Measurements from ENCODE around the gene AXL. TPM values are rescaled to one million over a fixed set of nuclear protein-coding genes. Genes with fewer than 3 reads are reported as not detected.

AXL gene
- total and polyA plus RNA-seq, 2 of the 8 experiments (the other 6 are each of a cell fraction or from before 2014, with no cell fraction given) = 35.3 to 51.0 TPM

DNA sequence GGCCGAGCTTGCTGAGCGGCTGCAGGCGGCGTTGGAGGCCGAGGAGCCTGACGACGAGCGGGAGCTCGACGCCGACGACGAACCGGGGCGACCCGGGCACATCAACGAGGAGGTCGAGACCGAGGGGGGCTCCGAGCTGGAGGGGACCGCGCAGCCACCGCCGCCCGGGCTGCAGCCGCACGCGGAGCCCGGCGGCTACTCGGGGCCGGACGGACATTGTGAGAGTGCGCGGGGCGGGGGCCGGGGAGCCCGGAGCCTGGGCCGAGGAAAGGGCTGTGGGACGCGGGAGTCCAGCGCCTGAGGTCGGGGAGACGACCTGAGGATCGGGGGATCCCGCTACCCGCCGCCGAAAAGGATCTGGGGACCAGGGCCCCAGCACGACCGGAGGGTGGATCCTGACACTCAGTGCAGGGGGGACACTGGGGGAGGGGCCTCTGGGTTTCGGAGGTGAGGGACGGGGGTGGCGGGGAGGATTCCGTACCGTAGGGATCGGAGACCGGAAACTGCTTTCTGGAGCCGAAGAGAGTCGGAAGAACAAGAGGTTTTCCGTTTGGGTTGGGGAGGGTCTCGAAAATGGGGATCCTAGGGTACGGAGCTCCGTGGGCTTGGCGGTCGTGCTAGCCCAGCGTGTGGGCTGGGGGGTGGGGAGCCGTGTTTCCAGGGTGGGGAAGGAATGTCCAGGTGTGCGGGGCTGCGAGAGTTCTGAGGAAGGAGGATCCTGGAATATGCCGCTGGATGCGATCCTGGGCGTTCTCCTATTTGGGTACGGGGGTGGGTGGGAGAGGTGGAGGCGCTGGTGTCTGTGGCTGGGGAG lies 45.8 kb downstream of the AXL start:
- Histone ChIP-seq H3K4ac (replicated peaks; ENCODE audit: insufficient read length, low read depth, low read length) (peak overlapping the region; percentile 96), H2BK120ac (replicated peaks; ENCODE audit: low read depth, low read length) (peak overlapping the region; percentile 44), H2BK20ac (ENCODE audit: low read length) (no peak overlapping the region), H3K23me2 (ENCODE audit: low read depth, low read length) (peaks cover 14% of the 10 kb centered on the region), H3K4me3 (ENCODE audit: extremely low read depth in 1 of 4, insufficient read depth in 2 of 4, low read depth in 3 of 4, low read length in 4 of 4) (peak overlapping the region; percentile 71 to 96 (median 84)), H3K27ac (ENCODE audit: low read depth, low read length) (peak overlapping the region; percentile 99), H3K4me2 (ENCODE audit: insufficient read depth in 1 of 2, low read depth in 2 of 2, low read length in 2 of 2) (peak overlapping the region; percentile 86 to 95), H3K4me1 (replicated peaks in 1 of 4; ENCODE audit: control insufficient read depth in 3 of 4, insufficient read depth in 4 of 4, low read length in 3 of 4) (peaks cover 0 to 10% (median 5%) of the 10 kb centered on the region in 4 experiments; a peak in 6 of 7 replicates), H3K79me2 (ENCODE audit: control insufficient read depth in 1 of 2, insufficient read depth in 2 of 2, low read length in 2 of 2) (peaks cover 36 to 54% of the 10 kb centered on the region in 2 experiments), H4K91ac (replicated peaks; ENCODE audit: insufficient read length, low read length) (peak overlapping the region; percentile 92), H4K20me1 (replicated peaks in 1 of 2; ENCODE audit: control insufficient read depth in 1 of 2, insufficient read depth in 2 of 2, low read length in 2 of 2) (peaks cover 2 to 4% of the 10 kb centered on the region in 2 experiments), H3K23ac (ENCODE audit: insufficient read length) (peak overlapping the region; percentile 27), H3K27me3 (replicated peaks in 1 of 4; ENCODE audit: control insufficient read depth in 3 of 4, extremely low read depth in 1 of 4, insufficient read depth in 3 of 4, low read length in 3 of 4) (no peaks in the 10 kb centered on the region), H2BK12ac (ENCODE audit: low read depth, low read length) (peak overlapping the region; percentile 55; the same call in 1 of the 2 replicates), H3K56ac (replicated peaks; ENCODE audit: insufficient read length, low read depth, low read length) (peak overlapping the region; percentile 93), H3K9ac (replicated peaks in 1 of 4; ENCODE audit: extremely low read depth in 1 of 4, low read depth in 3 of 4, low read length in 3 of 4) (peak overlapping the region; percentile 83 to 100 (median 99)), H4K5ac (ENCODE audit: insufficient read length, low read depth, low read length) (peak overlapping the region; percentile 95), H2BK5ac (ENCODE audit: low read depth, low read length) (peak overlapping the region; percentile 97), H3K18ac (ENCODE audit: extremely low read depth, low read length) (peak overlapping the region; percentile 97), H3K9me3 (ENCODE audit: insufficient read depth in 2 of 2, low read depth in 1 of 2, low read length in 1 of 2) (no peaks in the 10 kb centered on the region), H2AFZ (ENCODE audit: low read length) (no peak overlapping the region), H2BK15ac (ENCODE audit: low read length) (no peak overlapping the region), H2AK5ac (ENCODE audit: low read depth, low read length) (peak overlapping the region; percentile 76; the same call in 1 of the 2 replicates), H3K36me3 (ENCODE audit: control insufficient read depth in 2 of 4, insufficient read depth in 4 of 4, low read length in 3 of 4) (peaks cover 16 to 29% (median 19%) of the 10 kb centered on the region in 4 experiments), H4K8ac (ENCODE audit: extremely low read depth, insufficient read depth, low read length) (peak overlapping the region; percentile 100), H3K14ac (ENCODE audit: insufficient read length) (peak overlapping the region; percentile 4), H3K79me1 (ENCODE audit: low read depth, low read length) (peaks cover 14% of the 10 kb centered on the region)
- POLR2A ChIA-PET (ENCODE audit: partially characterized antibody) = interaction anchor here (0.7 to 38.6 kb wide), 38 partner anchors 9 to 652 kb away, joined by 3 to 579 read pairs (median 5); partner anchors contain the start of genes AXL, B9D2, CCDC97 and COQ8B
- CTCF ChIA-PET (ENCODE audit: partially characterized antibody) = interaction anchor here (0.6 to 4.8 kb wide), 10 partner anchors 36 to 200 kb away, joined by 3 to 89 read pairs (median 4); no protein-coding TSS in a partner anchor
- WGBS, 2 experiments (ENCODE audit: extremely low coverage in 1 of 2, insufficient coverage in 1 of 2, insufficient read length in 1 of 2, insufficient replicate concordance in 2 of 2, low coverage in 1 of 2, low lambda C conversion rate in 2 of 2, missing lambda C conversion rate in 1 of 2) = 3% methylated on average over 53 of the region's 75 CpGs; no CpG with 5 or more reads in 1 of the 2 experiments
- no peak for DNase-seq (ENCODE audit: low read depth in 1 of 2, low spot score in 2 of 2)
- no peak for FAIRE-seq
- TF ChIP-seq ASH2L (IDR thresholded peaks at IDR 0.05; ENCODE audit: low read length) = peak; percentile 50
- no peak for TF ChIP-seq CTBP2 (IDR thresholded peaks at IDR 0.05; ENCODE audit: borderline replicate concordance, insufficient read depth, insufficient read length, low read length)
- TF ChIP-seq KDM4A (IDR thresholded peaks at IDR 0.05; ENCODE audit: low read depth, low read length, severe bottlenecking) = no peak
- no peak for TF ChIP-seq TCF12 (IDR thresholded peaks at IDR 0.05; ENCODE audit: low read depth, low read length)
- TF ChIP-seq POLR2A (IDR thresholded peaks at IDR 0.05; ENCODE audit: control extremely low read depth in 1 of 2, low read depth in 2 of 2, low read length in 2 of 2) = peak in 1 of 2 experiments; percentile 56; a peak in 2 of 3 replicates
- peak; percentile 12 for TF ChIP-seq TBP (IDR thresholded peaks at IDR 0.05; ENCODE audit: low read depth, low read length)
- no peak for TF ChIP-seq NRF1 (IDR thresholded peaks at IDR 0.05; ENCODE audit: low read depth, low read length)
- TF ChIP-seq RNF2 (IDR thresholded peaks at IDR 0.05; ENCODE audit: borderline replicate concordance, low read depth, low read length, missing control alignments, poor library complexity, severe bottlenecking) = no peak
- TF ChIP-seq HDAC6 (IDR thresholded peaks at IDR 0.05; ENCODE audit: low read depth, low read length) = no peak
- TF ChIP-seq SIN3A (conservative IDR thresholded peaks at IDR 0.05 in 1 of 2, IDR thresholded peaks at IDR 0.05 in 1 of 2; ENCODE audit: low read depth in 1 of 2, low read length in 2 of 2) = no peak; a peak in 1 of 4 replicates

All from H1 (cell line).